Liver (tissue), 3 donors: ENCODE measurements around the gene SMIM3.

Experiments
- ATF3 ChIP-seq: IDR thresholded peaks from 2 replicates; pipeline ENCODE4 v1.6.1; 2016; ENCODE audit warnings: antibody characterized with exemption
- CTCF ChIP-seq: fragments of 150-350 bp; IDR thresholded peaks from 2 replicates; pipeline ENCODE4 v1.5.1; 2017; ENCODE audit warnings: improper control_type of control experiment, low read depth, low read length; ENCODE audit not compliant: missing input control
- EGR1 ChIP-seq, 2 donors: IDR thresholded peaks; 2 replicates each; pipeline ENCODE4 v1.6.1; 2016 to 2018; ENCODE audit warnings: antibody characterized with exemption in 2 of 2, low read depth in 2 of 2
- GABPA ChIP-seq, 2 donors: IDR thresholded peaks in 1 of 2; conservative IDR thresholded peaks in 1 of 2; 2 replicates each; pipeline ENCODE4 v1.6.1; 2016; ENCODE audit warnings: antibody characterized with exemption in 2 of 2, mild to moderate bottlenecking in 1 of 2, moderate library complexity in 1 of 2
- HNF4A ChIP-seq, 2 donors: conservative IDR thresholded peaks; 2 replicates each; pipeline ENCODE4 v1.6.1; 2016; ENCODE audit warnings: antibody characterized with exemption in 2 of 2, mild to moderate bottlenecking in 2 of 2
- HNF4G ChIP-seq: IDR thresholded peaks from 2 replicates; pipeline ENCODE4 v1.6.1; 2016; ENCODE audit warnings: antibody characterized with exemption
- JUND ChIP-seq, 2 donors: IDR thresholded peaks; 2 replicates each; pipeline ENCODE4 v1.6.1; 2016; ENCODE audit warnings: antibody characterized with exemption in 2 of 2
- MAX ChIP-seq: IDR thresholded peaks from 2 replicates; pipeline ENCODE4 v1.6.1; 2016; ENCODE audit warnings: antibody characterized with exemption
- RAD21 ChIP-seq, 2 donors: IDR thresholded peaks; 2 replicates each; pipeline ENCODE4 v1.6.1; 2016; ENCODE audit warnings: antibody characterized with exemption in 2 of 2, mild to moderate bottlenecking in 2 of 2
- REST ChIP-seq: IDR thresholded peaks from 2 replicates; pipeline ENCODE4 v1.6.1; 2016; ENCODE audit warnings: antibody characterized with exemption, mild to moderate bottlenecking
- SP1 ChIP-seq: IDR thresholded peaks from 2 replicates; pipeline ENCODE4 v1.6.1; 2018; ENCODE audit warnings: antibody characterized with exemption, mild to moderate bottlenecking
- TAF1 ChIP-seq: conservative IDR thresholded peaks from 2 replicates; pipeline ENCODE4 v1.6.1; 2016; ENCODE audit warnings: antibody characterized with exemption, mild to moderate bottlenecking
- YY1 ChIP-seq: IDR thresholded peaks from 2 replicates; pipeline ENCODE4 v1.6.1; 2016; ENCODE audit warnings: antibody characterized with exemption, mild to moderate bottlenecking
- ZBTB33 ChIP-seq: IDR thresholded peaks from 2 replicates; pipeline ENCODE4 v1.6.1; 2016; ENCODE audit warnings: antibody characterized with exemption
- donor health status: healthy.
- donor health status: healthy.

- TF ChIP-seq CTCF (no peak), RAD21 (IDR thresholded peaks at IDR 0.05) (no peak), REST (no peak), ZBTB33 (no peak), EGR1 (IDR thresholded peaks at IDR 0.05; ENCODE audit: low read depth in 2 of 2) (no peak), GABPA (IDR thresholded peaks at IDR 0.05 in 1 of 2, conservative IDR thresholded peaks at IDR 0.05 in 1 of 2) (no peak), JUND (IDR thresholded peaks at IDR 0.05) (no peak), TAF1 (peak; percentile 24), HNF4G (no peak), SP1 (peak; percentile 64), ATF3 (no peak), MAX (no peak), HNF4A (conservative IDR thresholded peaks at IDR 0.05) (no peak), YY1 (no peak)
These were observed 3.4 kb downstream of the SMIM3 start for GRCh38 chr5:150781706-150782614.
